GM23338 (cell line): ENCODE data around the gene PTPRC.

Experiments used
- EZH2 ChIP-seq: fragments of 200-600 bp; sonication (generic); IDR thresholded peaks from one replicate; pipeline ENCODE4 v1.8.0; 2017; ENCODE audit warnings: antibody characterized with exemption, mild to moderate bottlenecking, low read depth; ENCODE audit not compliant: unreplicated experiment
- POLR2AphosphoS5 ChIP-seq: IDR thresholded peaks from 2 replicates; pipeline ENCODE4 v1.6.1; 2016; ENCODE audit warnings: antibody characterized with exemption, low read depth
- REST ChIP-seq: IDR thresholded peaks from one replicate; pipeline ENCODE4 v1.6.1; 2018; ENCODE audit warnings: antibody characterized with exemption; ENCODE audit not compliant: unreplicated experiment
- TF ChIP-seq, protein P1 (sequence below), 2 experiments: fragments of 200-600 bp in 1 of 2; sonication (generic) in 1 of 2; conservative IDR thresholded peaks; 2 replicates each; pipeline versions ENCODE4 v1.5.1 to v1.6.1; 2016 to 2017; ENCODE audit warnings: antibody characterized with exemption in 2 of 2, low read depth in 2 of 2, mild to moderate bottlenecking in 2 of 2, moderate library complexity in 1 of 2

GRCh38 chr1:198763298-198763714, 124.5 kb downstream of the PTPRC start:
- TF ChIP-seq POLR2AphosphoS5 (no peak), EZH2 (no peak), REST (no peak)
- TF ChIP-seq, protein P1, sequence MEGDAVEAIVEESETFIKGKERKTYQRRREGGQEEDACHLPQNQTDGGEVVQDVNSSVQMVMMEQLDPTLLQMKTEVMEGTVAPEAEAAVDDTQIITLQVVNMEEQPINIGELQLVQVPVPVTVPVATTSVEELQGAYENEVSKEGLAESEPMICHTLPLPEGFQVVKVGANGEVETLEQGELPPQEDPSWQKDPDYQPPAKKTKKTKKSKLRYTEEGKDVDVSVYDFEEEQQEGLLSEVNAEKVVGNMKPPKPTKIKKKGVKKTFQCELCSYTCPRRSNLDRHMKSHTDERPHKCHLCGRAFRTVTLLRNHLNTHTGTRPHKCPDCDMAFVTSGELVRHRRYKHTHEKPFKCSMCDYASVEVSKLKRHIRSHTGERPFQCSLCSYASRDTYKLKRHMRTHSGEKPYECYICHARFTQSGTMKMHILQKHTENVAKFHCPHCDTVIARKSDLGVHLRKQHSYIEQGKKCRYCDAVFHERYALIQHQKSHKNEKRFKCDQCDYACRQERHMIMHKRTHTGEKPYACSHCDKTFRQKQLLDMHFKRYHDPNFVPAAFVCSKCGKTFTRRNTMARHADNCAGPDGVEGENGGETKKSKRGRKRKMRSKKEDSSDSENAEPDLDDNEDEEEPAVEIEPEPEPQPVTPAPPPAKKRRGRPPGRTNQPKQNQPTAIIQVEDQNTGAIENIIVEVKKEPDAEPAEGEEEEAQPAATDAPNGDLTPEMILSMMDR (conservative IDR thresholded peaks at IDR 0.05; ENCODE audit: low read depth in 2 of 2): no peak
